RWPE1 (cell line): ENCODE results near the gene PTPRK.

Experiments used
- CTCF ChIA-PET: fragments of 350-600 bp; sonication (Branson Sonifier 250); formaldehyde crosslinking; extraction: SDS; loops from one replicate; lab custom pipeline; 2021; lab: Yijun Ruan, JAX
- POLR2A ChIA-PET: fragments of 400-600 bp; formaldehyde crosslinking; extraction: SDS; loops from one replicate; lab custom pipeline; 2020; ENCODE audit warnings: antibody characterized with exemption; ENCODE audit not compliant: low non-redundant PET; lab: Yijun Ruan, JAX
- DNase-seq: peaks from one replicate; pipeline ENCODE4 v3.0.0; 2012; ENCODE audit warnings: low spot score
- H3K27ac ChIP-seq: fragments of 450-650 bp; 2 replicates; pipeline ENCODE4 v1.5.1; 2017
- CTCF ChIP-seq: fragments of 450-650 bp; conservative IDR thresholded peaks from 2 replicates; pipeline ENCODE4 v1.5.1; 2017; ENCODE audit warnings: low read depth, mild to moderate bottlenecking

PTPRK gene

GRCh38 chr6:128345278-128345677 is 175.1 kb downstream of the PTPRK start:
- POLR2A ChIA-PET = no interaction called here
- DNase-seq = no peak
- CTCF ChIA-PET = interaction anchor here (0.6 kb wide), 1 partner anchor 84 kb away, joined by 4 read pairs; no protein-coding TSS in a partner anchor
- H3K27ac ChIP-seq = no peak overlapping the region
- TF ChIP-seq CTCF = no peak

DNA sequence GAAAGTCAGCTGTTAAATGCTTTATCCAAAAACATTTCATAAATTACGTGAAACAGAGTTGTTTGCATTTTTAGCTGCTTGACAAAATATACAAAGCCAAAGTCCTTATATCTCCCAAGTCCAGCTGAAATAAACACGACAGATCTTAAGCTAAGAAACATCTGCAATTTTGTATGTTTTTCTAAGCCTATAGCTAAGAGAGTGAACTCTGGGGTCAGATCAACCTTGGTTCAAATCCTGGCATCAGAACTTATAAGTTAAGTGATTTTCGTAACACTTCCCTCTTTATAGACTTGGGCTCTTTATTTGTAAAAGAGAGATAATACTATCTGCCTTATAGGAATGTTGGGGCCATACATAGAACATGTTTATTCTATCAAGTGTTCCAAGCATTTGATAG is 176.7 kb downstream of the PTPRK start:
- CTCF ChIA-PET = no interaction called here
- POLR2A ChIA-PET = no interaction called here
- no peak overlapping the region for H3K27ac ChIP-seq
- no peak for TF ChIP-seq CTCF
- DNase-seq = no peak

- TF ChIP-seq CTCF = no peak
- CTCF ChIA-PET = interaction anchor here (0.6 kb wide), 1 partner anchor 913 kb away, joined by 3 read pairs; no protein-coding TSS in a partner anchor
- H3K27ac ChIP-seq = no peak overlapping the region
- POLR2A ChIA-PET = no interaction called here
- no peak for DNase-seq
These were observed 180.6 kb downstream of the PTPRK start for GRCh38 chr6:128339635-128340450.

DNA sequence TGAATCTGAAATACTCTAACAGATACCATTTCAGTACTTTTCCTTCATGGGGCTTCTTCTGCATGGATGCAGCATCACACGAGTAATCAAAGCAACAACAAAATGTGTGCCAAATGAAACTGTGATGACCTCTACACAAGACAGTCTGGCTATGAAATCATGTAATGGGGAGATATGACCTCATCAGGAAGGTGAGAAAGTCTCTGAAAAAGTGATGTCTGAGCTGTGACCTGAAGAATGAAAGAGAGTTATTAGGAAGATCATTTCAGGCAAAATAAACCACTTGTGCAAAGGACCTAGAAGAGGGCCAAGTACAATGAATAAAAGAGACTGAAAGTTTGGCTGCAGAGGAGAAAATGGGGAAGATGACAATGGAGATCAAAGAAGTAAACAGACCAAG is 182.8 kb downstream of the PTPRK start:
- POLR2A ChIA-PET = no interaction called here
- H3K27ac ChIP-seq = no peak overlapping the region
- DNase-seq = no peak
- CTCF ChIA-PET = no interaction called here
- TF ChIP-seq CTCF = no peak

DNA sequence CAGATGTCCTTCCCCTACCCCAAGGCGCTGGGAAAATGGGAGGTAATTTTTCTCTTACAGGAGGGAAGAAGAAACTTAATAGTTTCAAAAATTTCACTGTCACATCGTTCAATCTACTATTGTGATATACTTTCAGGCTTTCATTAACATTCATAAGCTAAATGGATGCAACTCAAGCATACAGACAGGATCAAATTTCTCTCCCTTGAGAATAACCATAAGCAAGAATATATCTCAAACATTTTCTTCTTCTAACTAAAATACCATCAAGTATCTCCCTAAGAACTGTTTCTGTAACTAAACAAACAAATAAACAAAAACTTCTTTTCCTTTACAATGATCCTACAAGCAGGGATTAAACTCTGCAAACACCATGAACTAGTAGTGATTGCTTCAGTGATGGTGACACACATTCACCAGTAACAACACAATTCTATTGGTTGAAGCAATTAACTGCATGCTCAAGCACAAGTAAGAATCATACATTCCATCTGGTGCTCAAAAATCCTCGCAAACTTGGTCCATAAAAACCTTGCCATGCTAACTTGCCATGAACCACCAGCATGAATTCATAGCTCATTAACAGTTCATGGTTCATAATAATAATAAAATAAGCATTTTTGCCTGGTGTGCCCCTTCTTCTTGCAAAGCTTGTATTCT is 183.8 kb downstream of the PTPRK start:
- CTCF ChIA-PET = interaction anchor here (0.5 kb wide), 1 partner anchor 125 kb away, joined by 3 read pairs; no protein-coding TSS in a partner anchor
- POLR2A ChIA-PET = no interaction called here
- H3K27ac ChIP-seq = no peak overlapping the region
- no peak for DNase-seq
- no peak for TF ChIP-seq CTCF

DNA sequence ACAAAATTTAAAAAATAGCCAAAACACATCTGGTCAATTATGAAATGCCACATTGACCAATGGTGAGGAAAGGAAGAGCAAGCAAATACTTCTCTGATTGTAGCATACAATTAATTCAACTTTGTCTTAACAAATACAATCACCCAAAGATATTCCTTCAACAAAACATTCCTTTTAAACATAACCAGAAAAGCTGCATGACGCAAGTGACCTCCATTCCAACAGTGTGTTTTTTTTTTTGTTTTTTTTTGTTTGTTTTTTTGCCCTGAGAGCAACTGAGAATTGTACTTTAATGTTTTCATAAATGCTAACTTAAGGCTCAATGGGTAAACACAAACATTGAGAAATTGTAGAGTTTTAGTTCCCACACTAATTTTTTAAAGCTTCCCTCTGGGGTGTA is 184.4 kb downstream of the PTPRK start:
- CTCF ChIA-PET = interaction anchor here (0.6 kb wide), 1 partner anchor 137 kb away, joined by 3 read pairs; no protein-coding TSS in a partner anchor
- TF ChIP-seq CTCF = no peak
- no peak overlapping the region for H3K27ac ChIP-seq
- POLR2A ChIA-PET = no interaction called here
- no peak for DNase-seq
